Upper lobe of left lung (tissue), 4 donors: ENCODE data around the gene PPM1H.

ENCODE experiments used
- EP300 ChIP-seq, 4 donors: sonication (generic); formaldehyde crosslinking; IDR thresholded peaks; one replicate each; pipeline ENCODE4 v1.5.1; 2017; ENCODE audit warnings: antibody characterized with exemption in 4 of 4, control low read depth in 2 of 4
- POLR2A ChIP-seq, 4 donors: fragments of 450-650 bp; IDR thresholded peaks; one replicate each; pipeline ENCODE4 v1.5.1; 2016 to 2017; ENCODE audit warnings: antibody characterized with exemption in 4 of 4, mild to moderate bottlenecking in 2 of 4
- POLR2AphosphoS5 ChIP-seq, 2 donors: sonication (generic); formaldehyde crosslinking; IDR thresholded peaks; one replicate each; pipeline ENCODE4 v1.5.1; 2017; ENCODE audit warnings: antibody characterized with exemption in 2 of 2
- TF ChIP-seq, protein P1 (sequence below), 6 experiments: fragments of 450-650 bp in 4 of 6; fragments of 200-600 bp in 2 of 6; sonication (generic) in 2 of 6; IDR thresholded peaks; one replicate each; pipeline ENCODE4 v1.5.1; 2016 to 2019; ENCODE audit warnings: antibody characterized with exemption in 6 of 6

DNA sequence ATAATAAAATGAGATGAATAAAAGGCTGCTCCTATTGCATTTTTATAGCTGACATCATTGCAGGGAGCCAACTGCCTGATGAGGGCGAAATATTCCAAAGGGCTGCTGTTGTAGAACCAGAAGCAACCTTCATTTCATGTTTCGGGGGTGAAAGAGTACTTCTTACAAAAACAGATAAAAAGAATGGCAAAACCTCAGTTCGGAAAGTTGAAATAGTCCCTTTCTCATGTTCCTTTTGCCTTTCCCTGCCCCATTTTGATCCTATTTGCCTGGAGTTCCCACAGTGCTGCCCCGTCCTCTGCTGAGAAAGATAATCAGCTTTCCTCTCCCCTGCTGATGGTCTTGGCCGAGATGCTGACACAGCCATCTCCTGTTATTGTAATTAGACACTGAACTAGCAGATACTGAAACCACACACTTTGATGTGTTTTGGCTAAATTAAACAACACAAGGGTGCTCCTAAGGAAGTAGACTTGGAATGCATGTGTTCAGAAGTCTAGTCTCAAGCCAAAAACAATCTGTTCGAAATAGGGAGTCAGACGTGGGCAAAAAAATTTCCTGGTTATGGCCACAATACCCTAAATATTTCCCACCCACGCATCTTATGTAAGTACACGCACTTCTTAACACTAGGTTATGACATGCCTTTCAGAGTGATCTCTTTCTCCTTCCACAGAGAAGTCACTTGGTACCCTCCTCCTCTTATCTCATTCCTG lies 117.2 kb downstream of the PPM1H start:
- TF ChIP-seq, protein P1, sequence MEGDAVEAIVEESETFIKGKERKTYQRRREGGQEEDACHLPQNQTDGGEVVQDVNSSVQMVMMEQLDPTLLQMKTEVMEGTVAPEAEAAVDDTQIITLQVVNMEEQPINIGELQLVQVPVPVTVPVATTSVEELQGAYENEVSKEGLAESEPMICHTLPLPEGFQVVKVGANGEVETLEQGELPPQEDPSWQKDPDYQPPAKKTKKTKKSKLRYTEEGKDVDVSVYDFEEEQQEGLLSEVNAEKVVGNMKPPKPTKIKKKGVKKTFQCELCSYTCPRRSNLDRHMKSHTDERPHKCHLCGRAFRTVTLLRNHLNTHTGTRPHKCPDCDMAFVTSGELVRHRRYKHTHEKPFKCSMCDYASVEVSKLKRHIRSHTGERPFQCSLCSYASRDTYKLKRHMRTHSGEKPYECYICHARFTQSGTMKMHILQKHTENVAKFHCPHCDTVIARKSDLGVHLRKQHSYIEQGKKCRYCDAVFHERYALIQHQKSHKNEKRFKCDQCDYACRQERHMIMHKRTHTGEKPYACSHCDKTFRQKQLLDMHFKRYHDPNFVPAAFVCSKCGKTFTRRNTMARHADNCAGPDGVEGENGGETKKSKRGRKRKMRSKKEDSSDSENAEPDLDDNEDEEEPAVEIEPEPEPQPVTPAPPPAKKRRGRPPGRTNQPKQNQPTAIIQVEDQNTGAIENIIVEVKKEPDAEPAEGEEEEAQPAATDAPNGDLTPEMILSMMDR (IDR thresholded peaks at IDR 0.05): no peak
- TF ChIP-seq POLR2A (IDR thresholded peaks at IDR 0.05): no peak
- no peak for TF ChIP-seq POLR2AphosphoS5 (IDR thresholded peaks at IDR 0.05)
- TF ChIP-seq EP300 (IDR thresholded peaks at IDR 0.05): no peak
